Osteocyte (in vitro differentiated cells): ENCODE results near the gene ACOXL. TPM values are rescaled to one million over a fixed set of nuclear protein-coding genes. Genes with fewer than 3 reads are reported as not detected.
A peak's percentile ranks its signal among the peaks of the same experiment; 100 is the strongest.

Experiments used
- DNase-seq: peaks from one replicate; pipeline ENCODE4 v3.0.0; 2021; ENCODE audit warnings: mixed read lengths; ENCODE audit not compliant: unreplicated experiment; ENCODE audit errors: extremely low spot score
- H3K27ac Mint-ChIP-seq: one replicate; pipeline ENCODE4 v1.8.0; 2021; ENCODE audit warnings: mild to moderate bottlenecking, mixed read lengths; ENCODE audit not compliant: unreplicated experiment
- H3K27me3 Mint-ChIP-seq: one replicate; pipeline ENCODE4 v1.8.0; 2021; ENCODE audit warnings: mixed read lengths; ENCODE audit not compliant: unreplicated experiment
- H3K36me3 Mint-ChIP-seq: one replicate; pipeline ENCODE4 v1.8.0; 2021; ENCODE audit warnings: mixed read lengths; ENCODE audit not compliant: unreplicated experiment
- H3K4me1 Mint-ChIP-seq: one replicate; pipeline ENCODE4 v1.8.0; 2021; ENCODE audit warnings: mixed read lengths; ENCODE audit not compliant: unreplicated experiment
- H3K4me3 Mint-ChIP-seq: one replicate; pipeline ENCODE4 v1.8.0; 2021; ENCODE audit warnings: mild to moderate bottlenecking, moderate library complexity, mixed read lengths; ENCODE audit not compliant: unreplicated experiment
- H3K9me3 Mint-ChIP-seq: one replicate; pipeline ENCODE4 v1.8.0; 2021; ENCODE audit warnings: mixed read lengths; ENCODE audit not compliant: unreplicated experiment
- CTCF ChIP-seq: fragments of 200-600 bp; sonication (generic); IDR thresholded peaks from 2 replicates; pipeline ENCODE4 v1.5.0; 2021; ENCODE audit warnings: antibody characterized with exemption, mild to moderate bottlenecking, moderate library complexity
- total RNA-seq: library from RNA; stranded (reverse); gene quantifications from 2 replicates; pipeline ENCODE4 v1.2.1, GENCODE V29; 2021

ACOXL gene
- total RNA-seq, 1 donor from 2014 or later, result not detected

- Mint-ChIP-seq H3K9me3 (no peaks in the 10 kb centered on the region), H3K4me3 (no peak overlapping the region), H3K36me3 (no peaks in the 10 kb centered on the region), H3K27me3 (peaks cover 70% of the 10 kb centered on the region), H3K27ac (no peak overlapping the region), H3K4me1 (no peaks in the 10 kb centered on the region)
- TF ChIP-seq CTCF, result no peak
- DNase-seq, result peak; percentile 54
Observed at GRCh38 chr2:111052621-111053020, 320.2 kb downstream of the ACOXL start.

GRCh38 chr2:111053266-111053665 is 320.9 kb downstream of the ACOXL start:
- TF ChIP-seq CTCF, result no peak
- Mint-ChIP-seq H3K9me3 (no peaks in the 10 kb centered on the region), H3K27me3 (peaks cover 69% of the 10 kb centered on the region), H3K4me3 (no peak overlapping the region), H3K36me3 (no peaks in the 10 kb centered on the region), H3K4me1 (no peaks in the 10 kb centered on the region), H3K27ac (no peak overlapping the region)
- DNase-seq, result peak; percentile 42

DNA sequence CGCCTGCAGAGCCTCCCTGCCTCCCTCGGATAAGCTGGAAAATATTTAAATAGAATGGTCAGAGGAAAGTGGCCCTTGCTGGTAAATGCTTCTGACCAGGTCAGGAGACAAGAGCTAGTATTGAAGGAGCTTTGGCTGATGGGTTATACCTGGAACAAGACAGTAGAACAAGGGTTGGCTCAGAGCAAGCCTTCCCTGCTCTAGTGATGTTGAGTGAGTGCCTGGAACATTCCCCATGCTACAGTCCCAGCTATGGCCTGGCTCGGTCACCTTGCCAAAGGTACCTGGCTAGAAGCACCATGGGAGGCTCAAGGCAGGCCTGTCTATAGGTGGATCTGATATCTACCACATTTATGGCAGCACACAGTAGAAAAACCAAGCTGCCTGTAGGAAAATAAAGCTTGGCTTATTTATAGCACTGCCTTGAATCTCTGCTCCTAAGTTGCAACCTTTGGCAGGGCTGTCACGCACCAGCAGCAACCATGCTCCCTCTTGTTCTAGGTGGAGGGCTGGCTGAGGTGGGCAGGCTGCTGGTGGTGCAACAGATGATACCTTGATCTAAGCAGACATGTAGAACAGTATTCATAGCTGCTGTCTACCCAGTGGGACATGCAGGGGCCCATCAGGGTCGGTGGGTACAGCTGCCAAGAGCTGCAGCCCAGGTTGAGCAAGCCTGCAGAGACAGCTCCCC is 321.6 kb downstream of the ACOXL start:
- Mint-ChIP-seq H3K9me3 (no peaks in the 10 kb centered on the region), H3K4me3 (no peak overlapping the region), H3K4me1 (no peaks in the 10 kb centered on the region), H3K27ac (no peak overlapping the region), H3K27me3 (peaks cover 68% of the 10 kb centered on the region), H3K36me3 (no peaks in the 10 kb centered on the region)
- DNase-seq, result no peak
- TF ChIP-seq CTCF, result no peak

DNA sequence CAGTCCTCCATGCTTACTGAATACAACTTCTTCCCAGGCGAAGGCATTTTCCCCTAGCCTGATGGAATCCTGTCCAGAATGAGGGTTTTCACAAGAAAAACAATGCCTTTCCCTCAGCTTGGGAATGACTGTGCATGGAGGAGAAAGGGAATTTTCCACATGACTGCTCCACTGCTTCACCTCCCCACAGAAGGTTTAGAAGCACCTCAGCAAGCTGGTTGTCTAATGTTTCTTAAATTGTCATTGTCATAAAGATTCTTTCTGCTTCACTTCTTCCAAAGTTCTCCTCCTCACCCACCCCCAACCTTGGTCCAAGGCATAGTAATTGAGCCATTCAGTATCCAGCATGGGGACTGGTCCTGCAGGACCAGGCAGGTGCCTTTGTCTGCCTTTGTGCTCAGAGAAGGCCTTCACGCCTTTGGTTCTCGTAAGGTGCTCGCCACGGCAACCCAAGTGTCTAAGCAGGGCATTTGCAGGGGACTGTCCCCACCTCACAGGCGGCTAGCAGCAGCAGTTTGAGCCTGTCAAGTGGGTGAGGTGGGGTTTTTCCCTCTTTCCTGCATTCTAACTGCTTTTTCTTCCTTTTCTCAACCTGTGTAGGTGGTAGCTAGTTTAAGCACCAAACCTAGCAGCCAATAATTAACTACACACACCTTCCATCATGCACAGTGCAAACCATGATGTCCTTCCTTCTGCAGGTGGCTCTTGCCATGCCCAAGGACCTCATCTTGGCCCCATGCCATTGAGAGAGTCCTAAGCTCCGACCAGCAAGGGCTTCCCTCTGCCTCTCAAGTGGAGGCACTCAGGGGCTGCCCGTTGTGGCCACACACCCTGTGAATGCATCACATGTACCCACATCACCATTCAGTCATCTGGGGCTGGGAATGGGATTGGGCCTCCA is 322.7 kb downstream of the ACOXL start:
- H3K4me1 Mint-ChIP-seq, result no peaks in the 10 kb centered on the region
- no peak overlapping the region for H3K4me3 Mint-ChIP-seq
- no peak overlapping the region for H3K27ac Mint-ChIP-seq
- no peaks in the 10 kb centered on the region for H3K9me3 Mint-ChIP-seq
- peaks cover 72% of the 10 kb centered on the region for H3K27me3 Mint-ChIP-seq
- DNase-seq, result no peak
- no peak for TF ChIP-seq CTCF
- H3K36me3 Mint-ChIP-seq, result no peaks in the 10 kb centered on the region

DNA sequence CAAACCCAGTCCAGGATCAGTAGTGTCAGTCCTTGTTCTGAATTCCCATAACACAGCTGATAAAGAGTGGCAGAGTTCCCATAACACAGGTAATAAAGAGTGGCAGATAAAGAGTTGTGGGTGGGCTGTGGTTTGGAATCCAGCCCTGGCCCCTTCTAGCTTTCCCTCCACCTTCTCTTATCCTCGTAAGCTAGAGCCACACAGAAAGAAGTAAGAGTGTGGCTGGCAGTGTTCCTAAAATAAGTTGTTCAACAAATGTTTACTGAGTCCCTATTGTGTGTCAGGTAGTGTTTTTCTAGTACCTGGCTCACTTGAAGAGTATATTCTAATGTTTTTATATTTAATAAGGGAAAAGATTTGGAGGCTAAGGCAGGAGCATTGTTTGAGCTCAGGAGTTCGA is 323.4 kb downstream of the ACOXL start:
- Mint-ChIP-seq H3K27me3 (peaks cover 70% of the 10 kb centered on the region), H3K27ac (no peak overlapping the region), H3K4me3 (no peak overlapping the region), H3K4me1 (no peaks in the 10 kb centered on the region), H3K9me3 (peaks cover 4% of the 10 kb centered on the region), H3K36me3 (no peaks in the 10 kb centered on the region)
- DNase-seq, result no peak
- TF ChIP-seq CTCF, result no peak
